ENCODE measurements around the gene SND1. TPM values are rescaled to one million over a fixed set of nuclear protein-coding genes. Genes with fewer than 3 reads are reported as not detected.

Gene SND1
- total RNA-seq, 2 donors from 2014 or later: 91.0 to 111 TPM

GRCh38 chr7:127769137-127769536, 117.1 kb downstream of the SND1 start:
- peaks cover 3 to 21% of the 10 kb centered on the region in 2 donors for H3K4me1 ChIP-seq (ENCODE audit: control insufficient read depth in 1 of 2, low read depth in 2 of 2)
- DNase-seq (ENCODE audit: low spot score) (no peak), ATAC-seq (ENCODE audit: insufficient number of reproducible peaks, low FRiP score, low read depth) (no peak)
- H3K4me3 ChIP-seq: no peak overlapping the region
- no peaks in the 10 kb centered on the region for H3K9me3 ChIP-seq
- no peaks in the 10 kb centered on the region for H3K27me3 ChIP-seq (replicated peaks; ENCODE audit: insufficient read depth)
- H3K36me3 ChIP-seq: no peaks in the 10 kb centered on the region
- TF ChIP-seq CTCF (IDR thresholded peaks at IDR 0.05): no peak
- H3K27ac ChIP-seq: no peak overlapping the region

GRCh38 chr7:127769696-127770400, 117.9 kb downstream of the SND1 start:
- TF ChIP-seq CTCF (IDR thresholded peaks at IDR 0.05): no peak
- Histone ChIP-seq H3K9me3 (no peaks in the 10 kb centered on the region), H3K4me1 (ENCODE audit: control insufficient read depth in 1 of 2, low read depth in 2 of 2) (peaks cover 3 to 21% of the 10 kb centered on the region in 2 donors), H3K4me3 (no peak overlapping the region), H3K36me3 (no peaks in the 10 kb centered on the region), H3K27ac (no peak overlapping the region), H3K27me3 (replicated peaks; ENCODE audit: insufficient read depth) (no peaks in the 10 kb centered on the region)
- ATAC-seq (ENCODE audit: insufficient number of reproducible peaks, low FRiP score, low read depth): no peak
- no peak for DNase-seq (ENCODE audit: low spot score)

- Histone ChIP-seq H3K4me3 (no peak overlapping the region), H3K9me3 (no peaks in the 10 kb centered on the region), H3K27ac (no peak overlapping the region), H3K36me3 (no peaks in the 10 kb centered on the region), H3K4me1 (ENCODE audit: control insufficient read depth in 1 of 2, low read depth in 2 of 2) (peaks cover 3 to 21% of the 10 kb centered on the region in 2 donors), H3K27me3 (replicated peaks; ENCODE audit: insufficient read depth) (no peaks in the 10 kb centered on the region)
- ATAC-seq (ENCODE audit: insufficient number of reproducible peaks, low FRiP score, low read depth): no peak
- no peak for DNase-seq (ENCODE audit: low spot score)
- no peak for TF ChIP-seq CTCF (IDR thresholded peaks at IDR 0.05)
Measured at GRCh38 chr7:127770885-127771284, 118.9 kb downstream of the SND1 start.

GRCh38 chr7:127771707-127772106, 119.7 kb downstream of the SND1 start:
- peaks cover 3 to 21% of the 10 kb centered on the region in 2 donors for H3K4me1 ChIP-seq (ENCODE audit: control insufficient read depth in 1 of 2, low read depth in 2 of 2)
- H3K27me3 ChIP-seq (replicated peaks; ENCODE audit: insufficient read depth): no peaks in the 10 kb centered on the region
- TF ChIP-seq CTCF (IDR thresholded peaks at IDR 0.05): no peak
- no peaks in the 10 kb centered on the region for H3K36me3 ChIP-seq
- no peaks in the 10 kb centered on the region for H3K9me3 ChIP-seq
- H3K27ac ChIP-seq: no peak overlapping the region
- DNase-seq (ENCODE audit: low spot score): no peak
- ATAC-seq (ENCODE audit: insufficient number of reproducible peaks, low FRiP score, low read depth): no peak
- H3K4me3 ChIP-seq: no peak overlapping the region

GRCh38 chr7:127776776-127777386, 124.9 kb downstream of the SND1 start:
- Histone ChIP-seq H3K27me3 (replicated peaks; ENCODE audit: insufficient read depth) (no peaks in the 10 kb centered on the region), H3K4me3 (no peak overlapping the region), H3K27ac (no peak overlapping the region), H3K4me1 (ENCODE audit: control insufficient read depth in 1 of 2, low read depth in 2 of 2) (no peaks in the 10 kb centered on the region), H3K9me3 (no peaks in the 10 kb centered on the region), H3K36me3 (no peaks in the 10 kb centered on the region)
- TF ChIP-seq CTCF (IDR thresholded peaks at IDR 0.05): no peak
- DNase-seq (ENCODE audit: low spot score) (no peak), ATAC-seq (ENCODE audit: insufficient number of reproducible peaks, low FRiP score, low read depth) (no peak)
